H9 (cell line): ENCODE measurements around the gene IQGAP2. TPM values are rescaled to one million over a fixed set of nuclear protein-coding genes. Genes with fewer than 3 reads are reported as not detected.

Experiments used
- DNase-seq: peaks from one replicate; pipeline ENCODE4 v3.0.0-alpha.2; 2017
- H2AFZ ChIP-seq: one replicate; pipeline ENCODE4 v1.6.1; 2013; ENCODE audit warnings: mild to moderate bottlenecking, low read length, control low read depth, moderate library complexity
- H2AK5ac ChIP-seq: 2 replicates; pipeline ENCODE4 v1.6.1; 2013; ENCODE audit warnings: low read length, control low read depth, mixed read lengths; ENCODE audit not compliant: insufficient read length
- H2BK120ac ChIP-seq: one replicate; pipeline ENCODE4 v1.6.1; 2013; ENCODE audit warnings: low read depth, mild to moderate bottlenecking, low read length, control low read depth, inconsistent platforms; ENCODE audit not compliant: poor library complexity, severe bottlenecking
- H2BK12ac ChIP-seq: 2 replicates; pipeline ENCODE4 v1.6.1; 2013; ENCODE audit warnings: low read length, control low read depth, mixed read lengths, low read depth; ENCODE audit not compliant: insufficient read length
- H2BK15ac ChIP-seq: 2 replicates; pipeline ENCODE4 v1.6.1; 2013; ENCODE audit warnings: low read depth, low read length, control low read depth
- H2BK20ac ChIP-seq: one replicate; pipeline ENCODE4 v1.6.1; 2013; ENCODE audit warnings: low read depth, mild to moderate bottlenecking, low read length, control low read depth, inconsistent platforms; ENCODE audit not compliant: poor library complexity, severe bottlenecking
- H2BK5ac ChIP-seq: 2 replicates; pipeline ENCODE4 v1.6.1; 2013; ENCODE audit warnings: low read length, control low read depth, mixed read lengths; ENCODE audit not compliant: insufficient read length
- H3K14ac ChIP-seq: 2 replicates; pipeline ENCODE4 v1.6.1; 2013; ENCODE audit warnings: low read length, control low read depth; ENCODE audit not compliant: insufficient read depth
- H3K18ac ChIP-seq: 2 replicates; pipeline ENCODE4 v1.6.1; 2013; ENCODE audit warnings: low read depth, mild to moderate bottlenecking, mixed read lengths, low read length, control low read depth; ENCODE audit not compliant: insufficient read length
- H3K23ac ChIP-seq: 2 replicates; pipeline ENCODE4 v1.6.1; 2013; ENCODE audit warnings: low read length, control low read depth, mixed read lengths, low read depth; ENCODE audit not compliant: insufficient read length
- H3K23me2 ChIP-seq: 2 replicates; pipeline ENCODE4 v1.6.1; 2013; ENCODE audit warnings: low read depth, mild to moderate bottlenecking, mixed read lengths, low read length, control low read depth; ENCODE audit not compliant: insufficient read length, poor library complexity, severe bottlenecking
- H3K27ac ChIP-seq: 2 replicates; pipeline ENCODE4 v1.5.1; 2013; ENCODE audit warnings: low read length, control low read depth, mixed read lengths, low read depth; ENCODE audit not compliant: insufficient read length
- H3K27me3 ChIP-seq: 2 replicates; pipeline ENCODE4 v1.6.1; 2013; ENCODE audit warnings: low read length, control low read depth, inconsistent platforms; ENCODE audit not compliant: insufficient read depth
- H3K4ac ChIP-seq: 2 replicates; pipeline ENCODE4 v1.6.1; 2013; ENCODE audit warnings: low read depth, mild to moderate bottlenecking, control low read depth, inconsistent platforms, low read length, moderate library complexity
- H3K4me1 ChIP-seq: 2 replicates; pipeline ENCODE4 v1.6.1; 2013; ENCODE audit warnings: low read length, control low read depth, inconsistent platforms; ENCODE audit not compliant: insufficient read depth
- H3K4me2 ChIP-seq: 2 replicates; pipeline ENCODE4 v1.6.1; 2013; ENCODE audit warnings: low read length, control low read depth, mixed read lengths; ENCODE audit not compliant: insufficient read length, insufficient read depth
- H3K56ac ChIP-seq: 2 replicates; pipeline ENCODE4 v1.6.1; 2013; ENCODE audit warnings: low read depth, mild to moderate bottlenecking, mixed read lengths, low read length, control low read depth; ENCODE audit not compliant: insufficient read length
- H3K79me1 ChIP-seq: 2 replicates; pipeline ENCODE4 v1.6.1; 2013; ENCODE audit warnings: low read depth, mild to moderate bottlenecking, moderate library complexity, low read length, control low read depth, inconsistent platforms; ENCODE audit not compliant: insufficient read depth, poor library complexity, severe bottlenecking
- H3K79me2 ChIP-seq: 2 replicates; pipeline ENCODE4 v1.6.1; 2013; ENCODE audit warnings: low read length, control low read depth, inconsistent platforms; ENCODE audit not compliant: insufficient read depth
- H3K9ac ChIP-seq: 2 replicates; pipeline ENCODE4 v1.6.1; 2013; ENCODE audit warnings: low read length, control low read depth, mixed read lengths; ENCODE audit not compliant: insufficient read length; ENCODE audit errors: extremely low read depth
- H3K9me3 ChIP-seq: one replicate; pipeline ENCODE4 v1.6.1; 2013; ENCODE audit warnings: low read depth, low read length, inconsistent platforms; ENCODE audit not compliant: control insufficient read depth
- H3T11ph ChIP-seq: one replicate; pipeline ENCODE4 v1.6.1; 2013; ENCODE audit warnings: mild to moderate bottlenecking, low read length, control low read depth, inconsistent platforms
- H4K20me1 ChIP-seq: one replicate; pipeline ENCODE4 v1.6.1; 2013; ENCODE audit not compliant: control insufficient read depth, insufficient read length, insufficient read depth
- H4K5ac ChIP-seq: 2 replicates; pipeline ENCODE4 v1.6.1; 2013; ENCODE audit warnings: low read depth, mild to moderate bottlenecking, mixed read lengths, low read length, control low read depth; ENCODE audit not compliant: insufficient read length
- H4K8ac ChIP-seq: replicated peaks from 2 replicates; pipeline ENCODE4 v1.6.1; 2013; ENCODE audit warnings: low read length, control low read depth, mixed read lengths, low read depth; ENCODE audit not compliant: insufficient read length
- H4K91ac ChIP-seq: 2 replicates; pipeline ENCODE4 v1.6.1; 2013; ENCODE audit warnings: low read depth, mild to moderate bottlenecking, moderate library complexity, mixed read lengths, low read length, control low read depth; ENCODE audit not compliant: insufficient read length
- H3K27ac Mint-ChIP-seq, 3 experiments: 2 replicates in 2 of 3; 3 replicates in 1 of 3; pipeline ENCODE4 v1.8.0; 2020 to 2021; ENCODE audit warnings: mixed read lengths in 3 of 3, mild to moderate bottlenecking in 1 of 3, moderate library complexity in 1 of 3
- H3K27me3 Mint-ChIP-seq: 2 replicates; pipeline ENCODE4 v1.8.0; 2021; ENCODE audit warnings: low read depth, mild to moderate bottlenecking, moderate library complexity, mixed read lengths
- H3K36me3 Mint-ChIP-seq, 3 experiments: 2 replicates in 2 of 3; 3 replicates in 1 of 3; pipeline ENCODE4 v1.8.0; 2020 to 2021; ENCODE audit warnings: low read depth in 3 of 3, mixed read lengths in 3 of 3; ENCODE audit not compliant: insufficient read depth in 1 of 3
- H3K4me1 Mint-ChIP-seq, 2 experiments: 2 replicates each; pipeline ENCODE4 v1.8.0; 2020; ENCODE audit warnings: mixed read lengths in 2 of 2
- H3K4me3 Mint-ChIP-seq, 2 experiments: 2 replicates in 1 of 2; 3 replicates in 1 of 2; pipeline ENCODE4 v1.8.0; 2020 to 2021; ENCODE audit warnings: mild to moderate bottlenecking in 2 of 2, mixed read lengths in 2 of 2, moderate library complexity in 1 of 2
- H3K9me3 Mint-ChIP-seq, 2 experiments: 2 replicates in 1 of 2; 3 replicates in 1 of 2; pipeline ENCODE4 v1.8.0; 2020; ENCODE audit warnings: mild to moderate bottlenecking in 2 of 2, mixed read lengths in 2 of 2, moderate library complexity in 1 of 2
- CTCF ChIP-seq: fragments of 200-600 bp; sonication (generic); conservative IDR thresholded peaks from 3 replicates; pipeline ENCODE4 v1.8.0; 2021; ENCODE audit warnings: antibody characterized with exemption, mild to moderate bottlenecking
- WGBS: extraction: QIAGEN DNeasy Blood & Tissue Kit; methylation state at CpG from one replicate; pipeline ENCODE4 v1.1.7; 2013; ENCODE audit warnings: missing lambda C conversion rate, low lambda C conversion rate, mixed read lengths; ENCODE audit not compliant: insufficient read length; ENCODE audit errors: extremely low coverage; 5-methylcytosine and 5-hydroxymethylcytosine counted together
- total RNA-seq: library from RNA; stranded (reverse); gene quantifications from 2 replicates; pipeline ENCODE4 v1.2.1, GENCODE V29; 2021

Gene IQGAP2
- total RNA-seq, 1 experiment from 2014 or later: 22.5 TPM

GRCh38 chr5:76552546-76552945 is 149.5 kb downstream of the IQGAP2 start:
- no peak overlapping the region for H3T11ph ChIP-seq
- DNase-seq: no peak
- peaks cover 0 to 3% of the 10 kb centered on the region in 2 experiments; a peak in 2 of 4 replicates for H3K4me1 Mint-ChIP-seq
- H4K91ac ChIP-seq: no peak overlapping the region
- no peaks in the 10 kb centered on the region for H3K27me3 ChIP-seq
- H3K4me3 Mint-ChIP-seq: no peak overlapping the region
- no peak overlapping the region for H3K4ac ChIP-seq
- no peaks in the 10 kb centered on the region for H3K27me3 Mint-ChIP-seq
- H3K9me3 Mint-ChIP-seq: peaks cover 14 to 16% of the 10 kb centered on the region in 2 experiments; a peak in 4 of 5 replicates
- H2BK12ac ChIP-seq: no peak overlapping the region
- TF ChIP-seq CTCF: no peak
- H3K56ac ChIP-seq: no peak overlapping the region
- no peak overlapping the region for H3K27ac Mint-ChIP-seq
- H3K79me1 ChIP-seq: no peaks in the 10 kb centered on the region
- H2AFZ ChIP-seq: no peak overlapping the region
- H4K5ac ChIP-seq: no peak overlapping the region
- no peak overlapping the region for H3K23ac ChIP-seq
- H2BK20ac ChIP-seq: no peak overlapping the region
- H3K4me1 ChIP-seq: no peaks in the 10 kb centered on the region
- no peak overlapping the region for H4K8ac ChIP-seq
- H3K23me2 ChIP-seq: peaks cover 4% of the 10 kb centered on the region
- H3K18ac ChIP-seq: no peak overlapping the region
- H3K14ac ChIP-seq: no peak overlapping the region
- no peak overlapping the region for H2BK120ac ChIP-seq
- H2AK5ac ChIP-seq: no peak overlapping the region
- H3K27ac ChIP-seq: no peak overlapping the region
- WGBS: no CpG with 5 or more reads among the region's 1 CpG
- H4K20me1 ChIP-seq: no peaks in the 10 kb centered on the region
- no peak overlapping the region for H3K9ac ChIP-seq
- H2BK5ac ChIP-seq: no peak overlapping the region
- no peaks in the 10 kb centered on the region for H3K9me3 ChIP-seq
- peaks cover 2% of the 10 kb centered on the region; the same call in 1 of the 2 replicates for H3K79me2 ChIP-seq
- H2BK15ac ChIP-seq: no peak overlapping the region
- peaks cover 12 to 17% (median 14%) of the 10 kb centered on the region in 3 experiments; a peak in 6 of 7 replicates for H3K36me3 Mint-ChIP-seq
- H3K4me2 ChIP-seq: no peak overlapping the region
